Suppressor macrophage (primary cell): ENCODE results near the gene C6orf141.

ENCODE experiments used
- DNase-seq, 4 experiments: peaks; one replicate each; pipeline ENCODE4 v3.0.0-alpha.2; 2020 to 2022

The C6orf141 gene

GRCh38 chr6:49540614-49541013, 9.9 kb upstream of the C6orf141 start:
- no peak for DNase-seq

- DNase-seq, result peak in 2 of 4 experiments; percentile 6 to 13
These were observed 9.2 kb upstream of the C6orf141 start for GRCh38 chr6:49541210-49541724.

- no peak for DNase-seq
These were observed 8.5 kb upstream of the C6orf141 start for GRCh38 chr6:49541936-49542335.

- DNase-seq, result peak in 3 of 4 experiments; percentile 7 to 55 (median 29)
These were observed 7.2 kb upstream of the C6orf141 start for GRCh38 chr6:49543087-49543858.

- DNase-seq, result no peak
These were observed 4.1 kb upstream of the C6orf141 start for GRCh38 chr6:49546331-49546730.

GRCh38 chr6:49548613-49549304, 1.7 kb upstream of the C6orf141 start:
- DNase-seq, result no peak

GRCh38 chr6:49549691-49550491, 577 bp upstream of the C6orf141 start:
- no peak for DNase-seq

GRCh38 chr6:49551078-49551865, 804 bp downstream of the C6orf141 start:
- DNase-seq, result peak in 3 of 4 experiments; percentile 3 to 16 (median 12)

GRCh38 chr6:49551866-49552129, 1.3 kb downstream of the C6orf141 start:
- DNase-seq, result peak in 2 of 4 experiments; percentile 14 to 34

- no peak for DNase-seq
These were observed 2.1 kb downstream of the C6orf141 start for GRCh38 chr6:49552596-49552995.

GRCh38 chr6:49553384-49553783, 2.9 kb downstream of the C6orf141 start:
- DNase-seq, result no peak

GRCh38 chr6:49555951-49556350, 5.5 kb downstream of the C6orf141 start:
- no peak for DNase-seq

- peak; percentile 46 to 70 (median 56) for DNase-seq
These were observed 6.0 kb downstream of the C6orf141 start for GRCh38 chr6:49556429-49556837.

GRCh38 chr6:49557177-49557576, 6.7 kb downstream of the C6orf141 start:
- no peak for DNase-seq

- no peak for DNase-seq
These were observed 7.8 kb downstream of the C6orf141 start for GRCh38 chr6:49558238-49558637.

GRCh38 chr6:49563006-49563886, 12.8 kb downstream of the C6orf141 start:
- no peak for DNase-seq

- DNase-seq, result no peak
These were observed 14.1 kb downstream of the C6orf141 start for GRCh38 chr6:49564552-49564951.

- DNase-seq, result no peak
These were observed 14.8 kb downstream of the C6orf141 start for GRCh38 chr6:49565261-49565660.

GRCh38 chr6:49565855-49566254, 15.4 kb downstream of the C6orf141 start:
- no peak for DNase-seq

GRCh38 chr6:49570474-49571079, 20.1 kb downstream of the C6orf141 start:
- no peak for DNase-seq

GRCh38 chr6:49576618-49577017, 26.1 kb downstream of the C6orf141 start:
- DNase-seq, result no peak
